Stimulated activated CD4-positive, alpha-beta T cell treated with anti-CD3 and anti-CD28 coated beads, Interleukin-1b, Interleukin-23, amount 100 ng/mL, for 4 hours (primary cell): Measurements from ENCODE around the gene ENPP7.

Experiments used
- DNase-seq, 2 donors: peaks; one replicate each; pipeline ENCODE4 v3.0.0-alpha.2; 2020; ENCODE audit warnings: low read depth in 2 of 2

ENPP7 gene

DNA sequence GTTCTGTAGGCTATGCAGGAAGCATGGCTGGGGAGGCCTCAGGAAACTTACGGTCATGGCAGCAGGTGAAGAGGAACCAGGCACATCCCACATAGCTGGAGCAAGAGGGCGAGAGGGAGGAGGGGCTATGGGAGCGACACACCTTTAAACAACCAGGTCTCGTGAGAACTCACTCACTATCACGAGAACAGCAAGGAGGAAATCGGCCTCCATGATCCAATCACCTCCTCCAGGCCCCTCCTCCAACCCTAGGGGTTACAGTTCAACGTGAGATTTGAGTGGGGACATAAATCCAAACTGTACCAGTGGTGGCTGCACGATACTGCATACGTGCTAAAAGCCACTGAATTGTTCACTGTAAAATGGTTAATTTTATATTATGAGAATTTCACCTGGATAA, 26.1 kb upstream of the ENPP7 start:
- no peak for DNase-seq

DNA sequence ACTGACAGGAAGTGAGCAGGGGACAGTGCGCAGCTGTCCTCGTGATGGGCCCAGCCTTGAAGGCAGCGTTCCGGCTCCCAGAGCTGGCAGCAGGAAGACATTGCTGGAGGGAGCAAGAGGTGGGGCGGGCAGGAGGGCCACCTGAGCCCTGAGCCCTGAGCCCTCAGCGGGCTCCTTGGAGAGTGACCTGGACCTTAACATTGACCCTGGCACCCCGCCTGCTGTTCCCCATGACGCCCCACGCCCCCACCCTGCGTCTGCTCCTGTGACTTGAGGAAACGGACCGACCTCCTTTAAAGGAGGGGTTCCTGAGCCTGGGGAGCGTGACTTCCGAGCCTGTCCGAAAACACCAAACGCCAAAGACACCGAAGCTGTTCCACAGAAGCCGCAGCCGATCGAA, 25.1 kb upstream of the ENPP7 start:
- DNase-seq: no peak

DNA sequence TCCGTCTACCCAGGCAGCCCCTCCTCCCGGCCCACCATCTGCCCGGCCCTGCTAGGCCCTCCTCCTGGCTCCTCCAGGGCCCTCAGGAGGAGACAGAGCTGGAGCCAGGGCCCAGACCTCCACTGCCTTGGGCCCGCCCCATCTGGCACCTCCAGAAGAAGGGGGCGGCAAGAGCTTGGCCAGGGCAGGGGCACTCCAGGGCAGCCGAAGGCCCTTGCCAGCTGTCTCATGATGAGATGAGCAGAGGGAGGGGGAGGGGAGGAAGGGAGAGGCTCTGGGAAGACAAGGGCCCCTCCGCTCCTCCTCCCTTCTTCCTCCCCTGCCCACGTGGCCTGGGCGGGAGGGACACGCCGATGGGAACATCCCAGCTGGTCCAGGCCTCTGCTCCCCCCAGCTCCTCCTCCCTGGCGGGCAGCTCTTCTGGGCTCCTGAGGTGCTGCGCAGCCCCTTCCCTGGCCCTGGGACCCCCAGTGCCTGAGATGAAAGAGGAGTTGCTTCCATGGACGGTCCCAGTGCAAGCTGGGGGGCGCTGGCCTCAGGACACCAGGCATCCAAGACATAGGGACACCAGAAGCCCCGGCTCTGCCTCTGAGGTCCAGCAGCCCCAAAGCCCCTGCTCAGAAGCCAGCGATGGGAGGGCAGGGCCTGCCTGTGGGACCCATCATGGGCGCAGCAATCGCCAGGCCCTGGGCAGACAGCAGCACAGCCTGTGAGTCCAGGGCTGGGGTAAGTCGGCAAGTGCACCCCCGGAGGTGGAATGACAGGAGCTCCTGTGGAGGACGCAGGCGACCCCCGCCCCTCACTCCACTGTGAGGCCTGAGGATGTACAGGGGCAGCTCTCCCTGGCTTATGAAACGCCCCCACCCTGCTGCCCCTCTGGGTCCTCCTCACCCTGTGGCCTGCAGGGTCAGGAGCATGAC, 23.6 kb upstream of the ENPP7 start:
- DNase-seq: no peak

DNA sequence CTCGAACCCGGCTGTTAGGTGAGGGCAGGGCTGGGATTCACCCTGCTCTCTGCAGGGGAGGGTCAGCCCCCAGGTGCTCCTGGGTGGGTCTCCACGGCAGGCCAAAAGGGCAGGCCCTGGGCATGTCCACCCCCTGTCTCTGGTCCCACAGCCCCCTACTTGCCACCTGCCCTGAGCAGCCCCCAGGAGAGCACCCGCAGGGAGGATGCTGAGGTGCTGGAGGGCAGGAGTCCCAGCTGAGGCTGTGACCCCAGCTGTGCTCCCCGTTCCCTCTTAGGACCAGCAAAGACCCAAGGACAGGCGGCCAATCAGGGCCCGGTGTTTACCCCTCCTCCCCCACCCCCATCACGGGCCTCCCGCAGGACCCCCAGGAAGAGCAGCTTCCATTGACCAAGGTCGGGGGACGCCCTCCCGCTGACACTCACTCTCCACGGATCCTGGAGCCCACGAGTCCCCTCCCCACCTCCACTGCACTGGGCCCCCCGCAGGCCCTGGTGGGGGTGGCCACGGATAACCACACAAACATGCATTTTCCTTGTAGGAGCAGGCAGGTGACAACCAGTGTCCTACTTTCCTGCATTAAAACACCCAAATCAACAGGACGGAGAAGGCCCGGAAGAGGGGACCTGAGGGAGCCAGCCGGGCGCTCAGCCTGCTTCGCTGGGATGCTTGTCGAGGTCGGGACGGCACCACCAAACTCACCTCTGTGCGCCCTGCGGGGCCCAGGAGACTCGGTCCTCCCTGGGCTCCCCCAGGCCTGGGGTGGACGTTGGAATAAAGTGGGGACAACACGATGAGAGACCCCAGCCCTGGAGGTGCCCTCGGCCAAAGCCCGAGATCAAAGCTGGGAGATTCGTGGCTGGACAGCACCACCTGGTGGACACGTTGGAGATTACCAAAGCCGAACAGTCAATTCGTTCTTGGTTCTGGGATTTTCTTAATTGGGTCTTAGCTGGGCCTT, 22.5 kb upstream of the ENPP7 start:
- peak; percentile 46 to 50 for DNase-seq

DNA sequence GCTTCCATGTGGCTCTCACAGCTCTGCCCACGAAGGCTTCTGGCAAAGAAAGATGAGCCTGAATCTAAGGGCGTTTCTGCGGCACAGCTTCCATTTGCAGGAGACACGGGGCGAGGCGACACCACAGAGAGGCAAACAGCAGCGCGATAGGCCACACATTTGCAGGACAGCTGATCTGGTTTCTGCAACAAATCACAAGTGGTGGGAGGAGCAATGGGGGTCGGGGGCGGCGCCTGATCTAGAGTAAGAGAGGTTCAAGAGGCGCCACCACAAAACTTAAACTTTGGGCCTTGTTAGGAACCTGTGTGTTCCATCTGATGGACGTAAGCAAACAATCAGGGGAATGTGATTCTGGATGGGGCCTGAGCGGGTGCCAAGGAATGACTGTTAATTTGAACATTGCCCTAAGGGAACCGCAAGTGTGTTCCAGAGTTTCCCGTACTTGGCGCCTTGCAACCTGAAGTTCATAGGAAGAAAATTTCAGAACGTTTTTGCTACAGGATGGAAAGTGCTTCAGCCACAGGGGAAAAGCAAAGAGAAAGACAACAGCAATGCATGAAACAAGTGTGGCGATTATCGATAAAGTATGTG, 18.9 kb upstream of the ENPP7 start:
- no peak for DNase-seq

DNA sequence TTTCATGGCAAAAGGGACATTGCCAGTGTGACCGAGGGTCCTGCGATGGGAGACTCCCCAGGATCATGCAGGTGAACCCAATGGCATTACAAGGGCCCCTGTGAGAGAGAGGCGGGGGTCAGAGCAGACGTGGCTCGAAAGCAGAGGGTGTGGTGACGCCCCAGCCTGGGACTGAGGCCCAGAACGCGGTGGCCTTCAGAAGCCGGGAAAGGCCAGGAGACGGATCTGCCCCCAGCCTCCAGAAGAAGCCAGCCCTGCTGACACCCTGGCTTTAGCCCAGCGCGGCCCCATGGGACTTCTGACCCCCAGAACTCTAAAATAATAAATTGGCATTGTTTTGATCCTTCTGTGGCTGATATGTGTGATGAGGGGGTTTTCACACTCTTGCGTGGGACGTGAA, 17.4 kb upstream of the ENPP7 start:
- no peak for DNase-seq

DNA sequence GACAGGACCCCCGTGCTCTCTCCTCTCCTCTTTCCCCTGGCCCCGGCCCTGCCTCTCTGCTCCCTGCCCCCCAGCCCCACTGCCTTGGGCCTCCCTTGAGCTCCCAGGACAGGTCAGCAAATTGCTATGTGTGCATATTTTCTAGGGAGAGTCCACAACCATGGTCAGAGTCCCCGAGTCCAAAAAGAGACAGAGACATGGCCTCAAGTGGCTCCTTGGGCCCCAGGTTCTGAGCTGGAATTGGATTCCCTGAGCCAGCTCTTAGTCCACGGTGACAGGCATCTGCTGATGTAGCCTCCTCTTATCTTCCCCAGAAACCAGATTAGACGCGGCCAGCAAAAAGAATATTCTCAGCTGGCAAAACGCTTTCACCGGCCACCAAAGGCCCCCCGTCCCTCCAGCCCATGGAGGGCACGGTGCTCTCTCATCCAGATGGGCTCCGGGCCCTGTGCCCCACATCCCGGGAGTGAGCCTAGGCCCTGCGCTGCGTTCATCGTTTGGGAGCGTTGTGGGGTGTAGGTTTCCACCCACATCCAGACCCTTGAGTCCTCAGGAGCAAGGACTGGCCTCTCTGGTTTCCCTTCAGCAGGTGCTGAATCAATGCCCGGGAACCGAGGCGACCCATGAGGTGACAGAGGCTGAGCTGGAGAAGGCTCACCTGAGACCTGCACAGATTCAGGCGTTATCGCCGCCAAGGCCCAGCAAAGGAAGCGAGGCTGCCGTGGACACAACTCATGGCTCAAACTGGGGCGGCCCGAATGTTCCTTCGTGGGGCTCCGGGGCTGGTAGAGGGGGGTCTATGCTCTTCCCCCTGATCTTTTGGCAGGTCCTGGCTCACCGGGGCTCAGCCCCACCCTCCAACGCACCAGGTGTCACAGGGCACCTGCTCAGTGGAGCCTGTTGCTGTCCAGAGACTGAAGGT, 16.3 kb upstream of the ENPP7 start:
- no peak for DNase-seq

DNA sequence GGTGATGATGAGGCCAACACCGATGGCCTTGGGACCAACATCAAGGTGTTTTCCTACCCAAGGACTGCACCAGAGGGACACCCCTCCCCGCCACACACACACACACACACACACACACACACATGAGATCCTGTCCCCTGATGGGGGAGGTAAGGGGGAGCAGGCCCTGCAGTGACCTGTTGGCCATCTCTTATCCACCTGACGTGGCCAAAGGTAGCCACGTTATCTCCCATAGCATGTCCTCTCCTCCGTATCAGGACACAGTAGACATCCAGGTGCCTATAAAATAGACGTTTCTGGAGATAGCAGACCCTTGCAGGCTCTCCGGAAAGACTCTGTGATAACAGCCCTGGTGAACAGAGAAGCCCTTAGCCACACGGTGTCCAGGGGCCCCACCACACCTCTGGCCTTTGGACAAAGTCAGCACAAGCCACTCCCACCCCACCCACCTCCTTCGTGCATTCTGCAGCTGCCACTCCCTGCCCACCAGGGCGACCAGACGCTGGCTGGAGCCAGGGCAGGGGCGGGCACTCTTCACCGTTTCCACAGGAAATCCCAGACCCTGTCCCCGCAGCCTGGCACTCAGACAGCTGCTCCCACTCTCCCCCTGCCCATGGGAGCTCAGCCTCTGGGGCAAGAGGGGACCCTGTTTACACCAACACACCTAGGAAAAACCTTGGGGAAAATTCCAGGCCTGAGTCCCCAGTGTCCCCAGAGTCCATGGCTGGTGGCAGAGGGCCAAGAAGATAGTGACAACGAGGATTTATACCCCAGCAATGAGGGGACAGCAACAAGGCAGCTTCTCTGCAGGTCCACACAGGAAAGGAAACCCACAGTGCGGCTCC, 15.4 kb upstream of the ENPP7 start:
- DNase-seq: no peak

DNA sequence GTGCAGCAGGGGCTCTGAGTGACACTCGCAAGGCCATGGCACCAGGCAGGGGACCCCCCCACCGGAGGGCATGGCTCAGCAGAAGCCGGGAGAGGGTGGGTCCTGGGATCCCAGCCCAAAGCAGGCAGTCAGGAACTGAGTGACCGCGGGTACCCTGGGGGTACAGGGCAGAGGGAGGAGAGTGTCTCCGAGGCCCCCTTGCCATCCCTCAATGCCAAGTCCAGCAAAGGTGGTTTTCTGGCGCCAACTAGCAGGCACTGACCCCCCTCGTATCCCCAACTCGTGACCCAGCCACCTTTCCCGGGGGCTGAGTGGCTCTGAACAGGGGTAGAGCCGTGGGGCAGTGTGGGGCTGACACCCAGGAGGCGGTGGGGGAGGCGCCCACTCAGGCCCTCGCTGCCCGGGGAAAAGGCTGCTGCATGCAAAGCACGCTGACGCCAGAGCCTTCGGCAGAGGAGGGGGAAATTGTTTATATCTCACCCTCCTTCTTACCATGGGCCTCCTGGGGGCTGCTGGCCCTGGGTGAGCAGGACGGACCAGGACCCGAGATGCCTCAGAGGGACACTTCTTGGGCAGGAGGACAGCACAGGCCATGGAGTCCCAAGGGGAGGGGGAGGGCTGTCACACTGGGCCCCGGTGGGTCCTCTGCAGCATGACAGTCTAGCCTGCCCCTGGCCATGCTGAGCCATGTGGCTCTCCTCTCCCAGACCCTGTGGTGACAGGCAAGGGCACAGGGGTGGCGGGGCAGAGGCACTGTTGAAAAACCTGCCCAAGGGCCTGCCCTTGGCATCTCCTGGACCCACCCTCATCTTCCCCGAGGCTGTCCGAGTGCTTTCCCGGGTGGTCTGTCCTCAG, 14.6 kb upstream of the ENPP7 start:
- no peak for DNase-seq

DNA sequence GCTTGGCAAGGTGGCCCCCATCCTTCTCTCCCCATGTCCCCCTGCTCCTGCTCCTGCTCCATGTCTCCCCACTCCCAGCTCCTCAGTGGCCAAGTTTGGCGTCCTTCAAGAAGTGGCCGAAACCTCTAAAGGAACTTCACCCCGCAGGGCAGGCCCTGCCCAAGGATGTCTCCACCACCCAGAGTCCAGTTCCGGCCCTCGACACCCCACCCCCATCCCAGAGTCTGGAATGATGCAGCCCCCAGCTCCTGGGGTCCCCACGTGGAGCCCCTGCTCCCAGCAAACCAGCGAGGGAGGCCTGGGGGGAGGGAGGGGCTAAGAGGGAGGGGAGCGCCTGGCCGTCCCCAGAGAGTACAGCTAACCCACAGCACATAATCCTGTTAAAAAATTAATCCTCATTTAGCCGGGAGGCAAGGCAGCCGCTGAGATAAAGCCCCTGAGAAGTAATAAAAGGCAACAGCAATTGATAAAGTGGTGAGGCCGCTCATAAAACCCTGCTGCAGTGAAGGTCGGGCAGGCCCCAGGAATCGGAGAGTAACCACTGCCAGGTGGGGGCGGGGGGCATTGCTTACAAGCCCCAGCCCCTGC, 9.9 kb upstream of the ENPP7 start:
- no peak for DNase-seq

DNA sequence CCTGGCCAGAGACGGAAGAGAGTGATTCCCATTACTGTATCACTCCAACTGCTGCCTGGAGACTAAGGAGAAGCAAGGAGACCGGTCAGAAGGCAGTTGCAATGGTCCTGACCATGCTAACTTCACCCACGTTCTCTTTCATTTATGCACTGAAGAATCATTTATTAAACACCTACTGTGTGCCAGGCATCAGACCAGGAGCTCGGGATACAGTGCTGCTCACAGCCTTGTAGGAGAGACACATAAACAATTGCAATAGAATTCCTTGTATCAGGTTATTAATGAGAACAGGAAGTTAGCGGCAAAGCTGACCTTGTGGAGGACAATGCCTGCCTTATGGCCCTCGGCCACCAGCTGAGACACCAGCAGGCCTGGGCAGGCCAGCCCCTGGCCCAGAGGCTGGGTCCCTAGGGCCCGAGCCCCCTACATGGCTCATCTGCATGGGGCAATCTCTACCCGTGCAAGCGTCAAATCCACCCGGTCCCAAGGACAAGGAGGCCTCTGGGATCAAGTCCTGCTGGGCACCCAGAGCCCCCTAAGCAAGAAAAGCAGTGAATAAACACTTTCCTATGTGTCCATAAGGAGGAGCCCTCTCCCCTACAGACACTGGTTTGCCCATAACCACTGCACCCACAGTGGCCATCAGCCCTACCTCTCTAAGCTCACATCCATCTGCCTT, 8.6 kb upstream of the ENPP7 start:
- no peak for DNase-seq

DNA sequence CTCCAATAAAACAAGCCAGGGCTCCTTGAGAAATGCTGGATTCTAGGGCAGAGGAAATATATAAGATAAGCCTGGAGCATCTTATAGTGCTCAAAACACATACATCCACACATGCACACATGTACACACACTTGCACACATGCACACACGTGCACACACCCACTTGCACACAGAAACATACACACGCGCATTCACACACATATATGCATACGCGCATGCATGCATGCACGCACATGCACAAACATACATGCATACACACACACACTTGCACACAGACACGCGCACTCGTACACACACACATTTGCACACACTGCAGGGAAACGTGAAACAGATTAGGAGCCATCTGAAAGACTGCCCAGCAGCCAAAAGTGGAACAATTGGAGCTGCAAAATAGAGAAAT, 8.0 kb upstream of the ENPP7 start:
- no peak for DNase-seq

DNA sequence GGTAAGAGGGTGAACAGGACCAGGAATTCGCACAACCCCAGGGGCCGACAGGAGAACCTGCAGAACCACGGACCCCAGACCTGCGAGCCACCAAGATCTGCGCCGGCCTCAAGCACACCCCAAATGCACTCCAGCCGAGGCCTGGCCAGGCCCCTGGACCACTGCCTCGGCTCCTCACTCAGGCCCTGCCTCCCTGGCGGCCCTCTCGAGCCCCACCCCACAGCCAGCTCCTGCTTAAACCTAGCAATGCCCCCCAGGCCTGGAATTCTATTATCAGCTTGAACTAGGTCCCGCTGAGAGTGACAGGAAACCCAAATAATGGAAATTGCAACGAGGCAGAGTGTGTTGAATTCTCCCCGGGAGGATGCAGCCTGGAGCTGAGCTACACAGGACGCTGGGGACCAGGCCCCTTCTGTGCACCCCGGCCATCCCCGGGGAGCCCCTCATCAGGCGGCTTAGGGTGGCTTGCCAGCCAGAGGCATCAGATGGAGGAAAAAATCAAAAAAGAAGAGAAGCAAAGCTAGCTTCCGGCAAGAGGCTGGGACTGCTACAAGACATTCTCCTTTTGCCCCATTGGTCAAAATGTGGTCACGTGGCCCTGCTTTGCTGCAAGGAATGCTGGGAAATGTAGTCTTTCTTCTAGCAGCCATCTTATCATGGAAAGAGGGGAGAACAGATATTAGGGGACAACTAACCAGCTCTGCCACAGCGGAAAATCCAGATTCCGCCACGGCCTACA, 2.4 kb upstream of the ENPP7 start:
- DNase-seq: peak; percentile 62 to 68

DNA sequence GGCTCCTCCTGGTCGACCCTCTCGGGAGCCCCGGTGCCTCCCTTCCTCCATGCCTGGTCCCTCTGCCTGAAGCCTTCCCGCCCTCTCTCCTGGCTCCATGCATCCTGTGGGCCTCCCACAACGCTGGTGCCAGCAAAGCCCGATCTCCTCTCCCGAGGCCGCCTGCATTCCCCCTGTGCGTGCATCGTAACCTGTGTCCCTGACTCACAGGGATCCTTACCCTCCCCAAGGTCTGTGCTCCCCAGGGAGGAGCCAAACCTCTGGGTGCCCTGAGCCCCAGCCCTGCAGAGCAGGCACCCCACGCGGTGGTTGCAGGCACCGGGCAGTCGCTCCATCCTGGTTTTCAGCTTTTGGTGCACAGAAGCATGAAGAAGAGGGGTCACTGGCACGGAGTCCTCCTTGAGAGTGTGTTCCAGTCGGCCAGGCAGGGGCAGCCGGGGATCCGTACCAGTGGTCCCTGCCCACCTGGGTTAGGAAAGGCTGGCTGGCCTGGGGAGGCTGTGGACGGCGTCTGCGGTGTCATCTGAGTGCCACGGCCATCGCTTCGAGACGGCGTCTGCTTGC, 1.8 kb upstream of the ENPP7 start:
- DNase-seq: no peak

DNA sequence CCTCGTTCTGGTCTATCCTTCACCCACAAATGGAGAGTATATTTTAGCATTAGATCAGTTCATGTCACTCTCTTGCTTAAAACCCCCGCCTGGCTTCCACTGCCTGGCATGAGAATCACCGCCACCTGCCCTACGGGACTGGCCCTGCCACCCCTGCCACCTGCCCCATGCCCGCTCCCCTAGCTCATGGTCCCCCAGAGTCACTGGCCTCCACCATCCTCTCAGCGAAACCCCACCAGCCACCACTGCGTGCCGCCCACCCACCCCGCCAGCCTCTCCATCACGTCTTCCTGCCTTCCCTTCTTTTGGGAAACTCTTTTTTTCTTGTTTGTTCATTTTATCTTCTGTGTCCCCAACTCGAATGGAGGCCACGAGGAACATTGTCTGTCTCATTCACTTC, 982 bp upstream of the ENPP7 start:
- DNase-seq: no peak

DNA sequence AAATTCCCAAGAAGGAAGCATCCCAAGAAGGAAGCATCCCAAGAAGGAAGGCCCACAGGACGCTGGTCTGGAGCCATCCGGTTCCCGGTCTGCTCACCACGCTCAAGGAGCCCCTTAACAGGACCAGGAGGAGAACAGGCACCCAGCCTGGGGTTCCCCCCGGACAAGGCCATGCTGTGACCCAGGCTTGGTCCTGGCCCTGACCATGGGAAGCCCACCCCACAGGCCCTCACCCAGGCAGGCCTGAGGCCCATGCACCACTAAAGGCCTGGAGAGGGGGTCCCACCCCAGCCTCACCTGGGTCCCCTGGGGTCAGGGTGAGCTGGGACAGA, 340 bp upstream of the ENPP7 start:
- DNase-seq: no peak

DNA sequence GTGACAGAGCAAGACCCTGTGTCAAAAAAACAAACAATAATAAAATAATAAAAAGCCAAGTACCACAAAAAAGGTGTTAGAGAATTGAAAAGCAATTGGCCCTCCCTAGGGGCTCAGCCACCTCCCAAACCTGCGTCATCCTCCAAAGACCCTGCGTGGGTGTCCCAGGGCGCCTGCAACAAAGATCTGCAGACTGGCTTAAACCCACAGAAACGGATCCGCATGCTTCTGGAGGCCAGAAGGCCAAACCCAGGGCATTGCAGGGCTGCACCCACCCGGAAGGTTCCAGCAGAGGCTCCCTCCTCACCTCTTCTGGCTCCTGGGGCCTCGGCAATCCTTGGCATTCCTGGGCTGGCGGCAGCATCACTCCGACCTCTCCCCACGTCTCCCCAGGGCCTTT, 1.5 kb downstream of the ENPP7 start:
- DNase-seq: no peak
